Ovary (tissue), 3 donors: Measurements from ENCODE around the gene INCENP.

Experiments
- EP300 ChIP-seq: sonication (generic); formaldehyde crosslinking; IDR thresholded peaks from one replicate; pipeline ENCODE4 v1.6.1; 2017; ENCODE audit warnings: antibody characterized with exemption
- POLR2A ChIP-seq: fragments of 450-650 bp; IDR thresholded peaks from one replicate; pipeline ENCODE4 v1.6.1; 2017; ENCODE audit warnings: antibody characterized with exemption, mild to moderate bottlenecking, moderate library complexity
- TF ChIP-seq, protein P1 (sequence below), 3 donors: fragments of 450-650 bp in 2 of 3; fragments of 200-600 bp in 1 of 3; IDR thresholded peaks; one replicate each; pipeline versions ENCODE4 v1.5.1 to v1.8.0; 2016 to 2022; ENCODE audit warnings: antibody characterized with exemption in 3 of 3, mild to moderate bottlenecking in 1 of 3
- donor health status: DM: no; HTN: no; CAD: no.

DNA sequence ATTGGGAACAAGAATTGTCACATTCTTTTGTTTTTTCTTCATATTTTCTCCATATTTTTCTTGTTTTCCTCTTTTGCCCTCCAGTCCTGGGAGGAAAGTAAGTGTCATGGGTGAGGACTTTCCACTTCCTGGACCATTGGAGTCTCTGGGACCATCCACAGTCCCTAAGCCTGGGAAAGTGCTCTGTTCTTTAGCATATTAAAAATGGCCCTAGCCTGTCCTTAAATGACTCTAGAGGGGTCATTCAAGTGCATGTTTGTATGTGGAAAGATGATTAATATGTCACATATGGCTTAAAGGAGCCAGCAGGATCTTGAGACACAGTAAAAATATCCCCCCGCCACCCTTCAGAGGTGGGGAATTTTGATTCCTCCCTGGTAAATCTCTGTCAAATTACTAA is 46.1 kb downstream of the INCENP start:
- TF ChIP-seq, protein P1, sequence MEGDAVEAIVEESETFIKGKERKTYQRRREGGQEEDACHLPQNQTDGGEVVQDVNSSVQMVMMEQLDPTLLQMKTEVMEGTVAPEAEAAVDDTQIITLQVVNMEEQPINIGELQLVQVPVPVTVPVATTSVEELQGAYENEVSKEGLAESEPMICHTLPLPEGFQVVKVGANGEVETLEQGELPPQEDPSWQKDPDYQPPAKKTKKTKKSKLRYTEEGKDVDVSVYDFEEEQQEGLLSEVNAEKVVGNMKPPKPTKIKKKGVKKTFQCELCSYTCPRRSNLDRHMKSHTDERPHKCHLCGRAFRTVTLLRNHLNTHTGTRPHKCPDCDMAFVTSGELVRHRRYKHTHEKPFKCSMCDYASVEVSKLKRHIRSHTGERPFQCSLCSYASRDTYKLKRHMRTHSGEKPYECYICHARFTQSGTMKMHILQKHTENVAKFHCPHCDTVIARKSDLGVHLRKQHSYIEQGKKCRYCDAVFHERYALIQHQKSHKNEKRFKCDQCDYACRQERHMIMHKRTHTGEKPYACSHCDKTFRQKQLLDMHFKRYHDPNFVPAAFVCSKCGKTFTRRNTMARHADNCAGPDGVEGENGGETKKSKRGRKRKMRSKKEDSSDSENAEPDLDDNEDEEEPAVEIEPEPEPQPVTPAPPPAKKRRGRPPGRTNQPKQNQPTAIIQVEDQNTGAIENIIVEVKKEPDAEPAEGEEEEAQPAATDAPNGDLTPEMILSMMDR (IDR thresholded peaks at IDR 0.05): no peak
- TF ChIP-seq POLR2A (no peak), EP300 (no peak)
